BLaER1 treated with 17β-estradiol and CSF1 and Interleukin-3, amounts not matched to agents 10 nM and 100 nM (cell line): ENCODE results near the gene CRIM1.

Source experiments
- H3K27ac ChIP-seq, 11 experiments: shearing (Covaris generic); formaldehyde crosslinking; 2 replicates each; pipeline ENCODE4 v1.8.1; 2022
- H3K27me3 ChIP-seq, 11 experiments: shearing (Covaris generic); formaldehyde crosslinking; 2 replicates each; pipeline ENCODE4 v1.8.1; 2022
- H3K36me3 ChIP-seq, 11 experiments: shearing (Covaris generic); formaldehyde crosslinking; 2 replicates each; pipeline ENCODE4 v1.8.1; 2022
- H3K4me1 ChIP-seq, 10 experiments: shearing (Covaris generic); formaldehyde crosslinking; 2 replicates each; pipeline ENCODE4 v1.8.1; 2022
- H3K4me2 ChIP-seq, 11 experiments: shearing (Covaris generic); formaldehyde crosslinking; 2 replicates each; pipeline ENCODE4 v1.8.1; 2022
- H3K4me3 ChIP-seq, 10 experiments: shearing (Covaris generic); formaldehyde crosslinking; 2 replicates each; pipeline ENCODE4 v1.8.1; 2022
- H3K9ac ChIP-seq, 11 experiments: shearing (Covaris generic); formaldehyde crosslinking; 2 replicates each; pipeline ENCODE4 v1.8.1; 2022
- H3K9me3 ChIP-seq, 11 experiments: shearing (Covaris generic); formaldehyde crosslinking; replicated peaks in 1 of 11; 2 replicates each; pipeline ENCODE4 v1.8.1; 2022
- H4K20me1 ChIP-seq, 11 experiments: shearing (Covaris generic); formaldehyde crosslinking; 2 replicates each; pipeline ENCODE4 v1.8.1; 2022
- Cebpa-rat ChIP-seq, 11 experiments: shearing (Covaris generic); IDR thresholded peaks; 2 replicates each; pipeline ENCODE4 v1.8.1; 2022

Gene CRIM1

GRCh38 chr2:36330473-36331395 is 24.8 kb upstream of the CRIM1 start:
- Histone ChIP-seq H3K27me3 (no peaks in the 10 kb centered on the region), H3K9ac (no peak overlapping the region), H4K20me1 (no peaks in the 10 kb centered on the region), H3K36me3 (no peaks in the 10 kb centered on the region), H3K4me1 (no peaks in the 10 kb centered on the region), H3K27ac (no peak overlapping the region), H3K9me3 (no peaks in the 10 kb centered on the region), H3K4me2 (no peak overlapping the region), H3K4me3 (no peak overlapping the region)
- TF ChIP-seq Cebpa-rat (IDR thresholded peaks at IDR 0.05): no peak

- Histone ChIP-seq H4K20me1 (no peaks in the 10 kb centered on the region), H3K27me3 (no peaks in the 10 kb centered on the region), H3K27ac (no peak overlapping the region), H3K9me3 (no peaks in the 10 kb centered on the region), H3K4me2 (no peak overlapping the region), H3K9ac (no peak overlapping the region), H3K36me3 (no peaks in the 10 kb centered on the region), H3K4me3 (no peak overlapping the region), H3K4me1 (peaks cover 0 to 4% (median 0%) of the 10 kb centered on the region in 10 experiments; a peak in 1 of 20 replicates)
- no peak for TF ChIP-seq Cebpa-rat (IDR thresholded peaks at IDR 0.05)
These were observed 22.1 kb upstream of the CRIM1 start for GRCh38 chr2:36333350-36334012.

GRCh38 chr2:36335597-36335996 is 20.0 kb upstream of the CRIM1 start:
- no peak overlapping the region for H3K4me3 ChIP-seq

GRCh38 chr2:36336321-36336720 is 19.3 kb upstream of the CRIM1 start:
- H3K9me3 ChIP-seq: no peaks in the 10 kb centered on the region
- no peaks in the 10 kb centered on the region for H3K36me3 ChIP-seq
- H3K9ac ChIP-seq: no peak overlapping the region
- H3K27me3 ChIP-seq: no peaks in the 10 kb centered on the region
- no peak overlapping the region for H3K4me3 ChIP-seq
- H3K4me1 ChIP-seq: peaks cover 0 to 4% (median 0%) of the 10 kb centered on the region in 10 experiments; a peak in 1 of 20 replicates
- no peaks in the 10 kb centered on the region for H4K20me1 ChIP-seq
- H3K27ac ChIP-seq: no peak overlapping the region
- TF ChIP-seq Cebpa-rat (IDR thresholded peaks at IDR 0.05): no peak
- no peak overlapping the region for H3K4me2 ChIP-seq

More at GRCh38 chr2:36335597-36335996, 20.0 kb upstream of the CRIM1 start:
- Histone ChIP-seq H3K4me2 (no peak overlapping the region), H3K9me3 (no peaks in the 10 kb centered on the region), H3K27me3 (no peaks in the 10 kb centered on the region), H3K27ac (no peak overlapping the region), H3K9ac (no peak overlapping the region), H3K36me3 (no peaks in the 10 kb centered on the region), H3K4me1 (peaks cover 0 to 4% (median 0%) of the 10 kb centered on the region in 10 experiments; a peak in 1 of 20 replicates), H4K20me1 (no peaks in the 10 kb centered on the region)
- TF ChIP-seq Cebpa-rat (IDR thresholded peaks at IDR 0.05): no peak

GRCh38 chr2:36337354-36337753 is 18.2 kb upstream of the CRIM1 start:
- no peaks in the 10 kb centered on the region for H3K9me3 ChIP-seq
- no peak for TF ChIP-seq Cebpa-rat (IDR thresholded peaks at IDR 0.05)
- H3K4me1 ChIP-seq: peaks cover 0 to 4% (median 0%) of the 10 kb centered on the region in 10 experiments; a peak in 1 of 20 replicates
- no peaks in the 10 kb centered on the region for H4K20me1 ChIP-seq
- H3K27ac ChIP-seq: no peak overlapping the region
- H3K4me2 ChIP-seq: no peak overlapping the region
- no peak overlapping the region for H3K9ac ChIP-seq
- no peaks in the 10 kb centered on the region for H3K27me3 ChIP-seq
- no peak overlapping the region for H3K4me3 ChIP-seq
- H3K36me3 ChIP-seq: no peaks in the 10 kb centered on the region

GRCh38 chr2:36338124-36338826 is 17.3 kb upstream of the CRIM1 start:
- Histone ChIP-seq H3K27me3 (no peaks in the 10 kb centered on the region), H3K4me3 (no peak overlapping the region), H3K27ac (no peak overlapping the region), H3K9ac (no peak overlapping the region), H3K4me2 (no peak overlapping the region), H3K4me1 (peaks cover 0 to 4% (median 0%) of the 10 kb centered on the region in 10 experiments; a peak in 1 of 20 replicates), H4K20me1 (no peaks in the 10 kb centered on the region), H3K36me3 (no peaks in the 10 kb centered on the region), H3K9me3 (no peaks in the 10 kb centered on the region)
- no peak for TF ChIP-seq Cebpa-rat (IDR thresholded peaks at IDR 0.05)

GRCh38 chr2:36338827-36339145 is 16.8 kb upstream of the CRIM1 start:
- no peak overlapping the region for H3K4me2 ChIP-seq
- TF ChIP-seq Cebpa-rat (IDR thresholded peaks at IDR 0.05): no peak

GRCh38 chr2:36339607-36340218 is 15.9 kb upstream of the CRIM1 start:
- Histone ChIP-seq H3K4me2 (no peak overlapping the region), H3K4me3 (no peak overlapping the region), H3K27ac (no peak overlapping the region), H3K27me3 (no peaks in the 10 kb centered on the region), H3K9ac (no peak overlapping the region), H3K36me3 (no peaks in the 10 kb centered on the region), H3K9me3 (no peaks in the 10 kb centered on the region), H3K4me1 (peaks cover 0 to 4% (median 0%) of the 10 kb centered on the region in 10 experiments; a peak in 1 of 20 replicates), H4K20me1 (no peaks in the 10 kb centered on the region)
- TF ChIP-seq Cebpa-rat (IDR thresholded peaks at IDR 0.05): no peak

More at GRCh38 chr2:36338827-36339145, 16.8 kb upstream of the CRIM1 start:
- Histone ChIP-seq H3K4me1 (peaks cover 0 to 4% (median 0%) of the 10 kb centered on the region in 10 experiments; a peak in 1 of 20 replicates), H3K36me3 (no peaks in the 10 kb centered on the region), H3K9me3 (no peaks in the 10 kb centered on the region), H3K4me3 (no peak overlapping the region), H3K27me3 (no peaks in the 10 kb centered on the region), H4K20me1 (no peaks in the 10 kb centered on the region), H3K27ac (no peak overlapping the region), H3K9ac (no peak overlapping the region)

GRCh38 chr2:36343606-36344005 is 12.0 kb upstream of the CRIM1 start:
- H3K4me1 ChIP-seq: no peaks in the 10 kb centered on the region
- H3K4me3 ChIP-seq: no peak overlapping the region
- H3K36me3 ChIP-seq: no peaks in the 10 kb centered on the region
- no peaks in the 10 kb centered on the region for H3K27me3 ChIP-seq
- no peak overlapping the region for H3K4me2 ChIP-seq
- H3K27ac ChIP-seq: no peak overlapping the region
- no peak for TF ChIP-seq Cebpa-rat (IDR thresholded peaks at IDR 0.05)
- H3K9me3 ChIP-seq: no peaks in the 10 kb centered on the region
- no peak overlapping the region for H3K9ac ChIP-seq
- no peaks in the 10 kb centered on the region for H4K20me1 ChIP-seq
